H9 (cell line): Measurements from ENCODE around the gene ZNF165. TPM values are rescaled to one million over a fixed set of nuclear protein-coding genes. Genes with fewer than 3 reads are reported as not detected.

Experiments used
- DNase-seq: peaks from one replicate; pipeline ENCODE4 v3.0.0-alpha.2; 2017
- H2AFZ ChIP-seq: one replicate; pipeline ENCODE4 v1.6.1; 2013; ENCODE audit warnings: mild to moderate bottlenecking, low read length, control low read depth, moderate library complexity
- H2AK5ac ChIP-seq: 2 replicates; pipeline ENCODE4 v1.6.1; 2013; ENCODE audit warnings: low read length, control low read depth, mixed read lengths; ENCODE audit not compliant: insufficient read length
- H2BK120ac ChIP-seq: one replicate; pipeline ENCODE4 v1.6.1; 2013; ENCODE audit warnings: low read depth, mild to moderate bottlenecking, low read length, control low read depth, inconsistent platforms; ENCODE audit not compliant: poor library complexity, severe bottlenecking
- H2BK12ac ChIP-seq: 2 replicates; pipeline ENCODE4 v1.6.1; 2013; ENCODE audit warnings: low read length, control low read depth, mixed read lengths, low read depth; ENCODE audit not compliant: insufficient read length
- H2BK15ac ChIP-seq: 2 replicates; pipeline ENCODE4 v1.6.1; 2013; ENCODE audit warnings: low read depth, low read length, control low read depth
- H2BK20ac ChIP-seq: one replicate; pipeline ENCODE4 v1.6.1; 2013; ENCODE audit warnings: low read depth, mild to moderate bottlenecking, low read length, control low read depth, inconsistent platforms; ENCODE audit not compliant: poor library complexity, severe bottlenecking
- H2BK5ac ChIP-seq: 2 replicates; pipeline ENCODE4 v1.6.1; 2013; ENCODE audit warnings: low read length, control low read depth, mixed read lengths; ENCODE audit not compliant: insufficient read length
- H3K14ac ChIP-seq: 2 replicates; pipeline ENCODE4 v1.6.1; 2013; ENCODE audit warnings: low read length, control low read depth; ENCODE audit not compliant: insufficient read depth
- H3K18ac ChIP-seq: 2 replicates; pipeline ENCODE4 v1.6.1; 2013; ENCODE audit warnings: low read depth, mild to moderate bottlenecking, mixed read lengths, low read length, control low read depth; ENCODE audit not compliant: insufficient read length
- H3K23ac ChIP-seq: 2 replicates; pipeline ENCODE4 v1.6.1; 2013; ENCODE audit warnings: low read length, control low read depth, mixed read lengths, low read depth; ENCODE audit not compliant: insufficient read length
- H3K23me2 ChIP-seq: 2 replicates; pipeline ENCODE4 v1.6.1; 2013; ENCODE audit warnings: low read depth, mild to moderate bottlenecking, mixed read lengths, low read length, control low read depth; ENCODE audit not compliant: insufficient read length, poor library complexity, severe bottlenecking
- H3K27ac ChIP-seq: 2 replicates; pipeline ENCODE4 v1.5.1; 2013; ENCODE audit warnings: low read length, control low read depth, mixed read lengths, low read depth; ENCODE audit not compliant: insufficient read length
- H3K27me3 ChIP-seq: 2 replicates; pipeline ENCODE4 v1.6.1; 2013; ENCODE audit warnings: low read length, control low read depth, inconsistent platforms; ENCODE audit not compliant: insufficient read depth
- H3K4ac ChIP-seq: 2 replicates; pipeline ENCODE4 v1.6.1; 2013; ENCODE audit warnings: low read depth, mild to moderate bottlenecking, control low read depth, inconsistent platforms, low read length, moderate library complexity
- H3K4me1 ChIP-seq: 2 replicates; pipeline ENCODE4 v1.6.1; 2013; ENCODE audit warnings: low read length, control low read depth, inconsistent platforms; ENCODE audit not compliant: insufficient read depth
- H3K4me2 ChIP-seq: 2 replicates; pipeline ENCODE4 v1.6.1; 2013; ENCODE audit warnings: low read length, control low read depth, mixed read lengths; ENCODE audit not compliant: insufficient read length, insufficient read depth
- H3K56ac ChIP-seq: 2 replicates; pipeline ENCODE4 v1.6.1; 2013; ENCODE audit warnings: low read depth, mild to moderate bottlenecking, mixed read lengths, low read length, control low read depth; ENCODE audit not compliant: insufficient read length
- H3K79me1 ChIP-seq: 2 replicates; pipeline ENCODE4 v1.6.1; 2013; ENCODE audit warnings: low read depth, mild to moderate bottlenecking, moderate library complexity, low read length, control low read depth, inconsistent platforms; ENCODE audit not compliant: insufficient read depth, poor library complexity, severe bottlenecking
- H3K79me2 ChIP-seq: 2 replicates; pipeline ENCODE4 v1.6.1; 2013; ENCODE audit warnings: low read length, control low read depth, inconsistent platforms; ENCODE audit not compliant: insufficient read depth
- H3K9ac ChIP-seq: 2 replicates; pipeline ENCODE4 v1.6.1; 2013; ENCODE audit warnings: low read length, control low read depth, mixed read lengths; ENCODE audit not compliant: insufficient read length; ENCODE audit errors: extremely low read depth
- H3K9me3 ChIP-seq: one replicate; pipeline ENCODE4 v1.6.1; 2013; ENCODE audit warnings: low read depth, low read length, inconsistent platforms; ENCODE audit not compliant: control insufficient read depth
- H3T11ph ChIP-seq: one replicate; pipeline ENCODE4 v1.6.1; 2013; ENCODE audit warnings: mild to moderate bottlenecking, low read length, control low read depth, inconsistent platforms
- H4K20me1 ChIP-seq: one replicate; pipeline ENCODE4 v1.6.1; 2013; ENCODE audit not compliant: control insufficient read depth, insufficient read length, insufficient read depth
- H4K5ac ChIP-seq: 2 replicates; pipeline ENCODE4 v1.6.1; 2013; ENCODE audit warnings: low read depth, mild to moderate bottlenecking, mixed read lengths, low read length, control low read depth; ENCODE audit not compliant: insufficient read length
- H4K8ac ChIP-seq: replicated peaks from 2 replicates; pipeline ENCODE4 v1.6.1; 2013; ENCODE audit warnings: low read length, control low read depth, mixed read lengths, low read depth; ENCODE audit not compliant: insufficient read length
- H4K91ac ChIP-seq: 2 replicates; pipeline ENCODE4 v1.6.1; 2013; ENCODE audit warnings: low read depth, mild to moderate bottlenecking, moderate library complexity, mixed read lengths, low read length, control low read depth; ENCODE audit not compliant: insufficient read length
- H3K27ac Mint-ChIP-seq, 3 experiments: 2 replicates in 2 of 3; 3 replicates in 1 of 3; pipeline ENCODE4 v1.8.0; 2020 to 2021; ENCODE audit warnings: mixed read lengths in 3 of 3, mild to moderate bottlenecking in 1 of 3, moderate library complexity in 1 of 3
- H3K27me3 Mint-ChIP-seq: 2 replicates; pipeline ENCODE4 v1.8.0; 2021; ENCODE audit warnings: low read depth, mild to moderate bottlenecking, moderate library complexity, mixed read lengths
- H3K36me3 Mint-ChIP-seq, 3 experiments: 2 replicates in 2 of 3; 3 replicates in 1 of 3; pipeline ENCODE4 v1.8.0; 2020 to 2021; ENCODE audit warnings: low read depth in 3 of 3, mixed read lengths in 3 of 3; ENCODE audit not compliant: insufficient read depth in 1 of 3
- H3K4me1 Mint-ChIP-seq, 2 experiments: 2 replicates each; pipeline ENCODE4 v1.8.0; 2020; ENCODE audit warnings: mixed read lengths in 2 of 2
- H3K4me3 Mint-ChIP-seq, 2 experiments: 2 replicates in 1 of 2; 3 replicates in 1 of 2; pipeline ENCODE4 v1.8.0; 2020 to 2021; ENCODE audit warnings: mild to moderate bottlenecking in 2 of 2, mixed read lengths in 2 of 2, moderate library complexity in 1 of 2
- H3K9me3 Mint-ChIP-seq, 2 experiments: 2 replicates in 1 of 2; 3 replicates in 1 of 2; pipeline ENCODE4 v1.8.0; 2020; ENCODE audit warnings: mild to moderate bottlenecking in 2 of 2, mixed read lengths in 2 of 2, moderate library complexity in 1 of 2
- total RNA-seq: library from RNA; stranded (reverse); gene quantifications from 2 replicates; pipeline ENCODE4 v1.2.1, GENCODE V29; 2021
- TF ChIP-seq, protein P1 (sequence below): fragments of 200-600 bp; sonication (generic); conservative IDR thresholded peaks from 3 replicates; pipeline ENCODE4 v1.8.0; 2021; ENCODE audit warnings: antibody characterized with exemption, mild to moderate bottlenecking

ZNF165 gene
- total RNA-seq, 1 experiment from 2014 or later: 5.8 TPM

DNA sequence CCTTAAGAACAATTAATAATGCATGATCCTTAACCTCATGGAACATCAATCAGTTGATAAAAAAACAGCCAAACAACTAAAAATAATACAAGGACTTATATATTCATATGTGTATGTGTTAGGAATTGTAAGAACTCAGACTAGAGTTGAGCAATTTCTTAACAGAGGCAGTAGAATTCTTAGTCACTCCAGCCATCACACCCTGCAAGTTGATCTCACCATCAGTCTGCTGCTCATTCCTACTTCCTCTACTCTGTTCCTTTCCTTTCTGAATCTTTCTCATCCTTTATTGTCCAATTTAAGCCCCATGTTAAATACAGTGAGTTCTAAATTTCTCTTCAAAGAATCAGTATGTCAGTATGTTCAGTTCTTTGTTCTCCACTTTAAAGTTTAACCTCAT is 2.6 kb downstream of the ZNF165 start:
- no peak overlapping the region for H3K23ac ChIP-seq
- H4K91ac ChIP-seq: no peak overlapping the region
- H2BK5ac ChIP-seq: no peak overlapping the region
- no peak overlapping the region for H3K4ac ChIP-seq
- no peak overlapping the region for H2BK120ac ChIP-seq
- H3K4me2 ChIP-seq: no peak overlapping the region
- H3K79me2 ChIP-seq: peaks cover 2% of the 10 kb centered on the region; the same call in 1 of the 2 replicates
- Mint-ChIP-seq H3K27me3 (no peaks in the 10 kb centered on the region), H3K4me1 (peaks cover 7% of the 10 kb centered on the region in 2 experiments), H3K9me3 (peaks cover 13 to 33% of the 10 kb centered on the region in 2 experiments), H3K27ac (no peak overlapping the region), H3K36me3 (peaks cover 43 to 51% (median 51%) of the 10 kb centered on the region in 3 experiments), H3K4me3 (peak overlapping the region in 1 of 2 experiments; percentile 8; a peak in 2 of 5 replicates)
- H3K18ac ChIP-seq: no peak overlapping the region
- H2AFZ ChIP-seq: no peak overlapping the region
- H3K56ac ChIP-seq: no peak overlapping the region
- no peak overlapping the region for H2AK5ac ChIP-seq
- no peaks in the 10 kb centered on the region for H4K20me1 ChIP-seq
- no peak overlapping the region for H3K14ac ChIP-seq
- H3K79me1 ChIP-seq: no peaks in the 10 kb centered on the region
- TF ChIP-seq, protein P1, sequence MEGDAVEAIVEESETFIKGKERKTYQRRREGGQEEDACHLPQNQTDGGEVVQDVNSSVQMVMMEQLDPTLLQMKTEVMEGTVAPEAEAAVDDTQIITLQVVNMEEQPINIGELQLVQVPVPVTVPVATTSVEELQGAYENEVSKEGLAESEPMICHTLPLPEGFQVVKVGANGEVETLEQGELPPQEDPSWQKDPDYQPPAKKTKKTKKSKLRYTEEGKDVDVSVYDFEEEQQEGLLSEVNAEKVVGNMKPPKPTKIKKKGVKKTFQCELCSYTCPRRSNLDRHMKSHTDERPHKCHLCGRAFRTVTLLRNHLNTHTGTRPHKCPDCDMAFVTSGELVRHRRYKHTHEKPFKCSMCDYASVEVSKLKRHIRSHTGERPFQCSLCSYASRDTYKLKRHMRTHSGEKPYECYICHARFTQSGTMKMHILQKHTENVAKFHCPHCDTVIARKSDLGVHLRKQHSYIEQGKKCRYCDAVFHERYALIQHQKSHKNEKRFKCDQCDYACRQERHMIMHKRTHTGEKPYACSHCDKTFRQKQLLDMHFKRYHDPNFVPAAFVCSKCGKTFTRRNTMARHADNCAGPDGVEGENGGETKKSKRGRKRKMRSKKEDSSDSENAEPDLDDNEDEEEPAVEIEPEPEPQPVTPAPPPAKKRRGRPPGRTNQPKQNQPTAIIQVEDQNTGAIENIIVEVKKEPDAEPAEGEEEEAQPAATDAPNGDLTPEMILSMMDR: no peak
- H2BK12ac ChIP-seq: no peak overlapping the region
- H3K27ac ChIP-seq: no peak overlapping the region
- no peak overlapping the region for H3T11ph ChIP-seq
- H4K8ac ChIP-seq: no peak overlapping the region
- H2BK20ac ChIP-seq: no peak overlapping the region
- H2BK15ac ChIP-seq: no peak overlapping the region
- H3K27me3 ChIP-seq: no peaks in the 10 kb centered on the region
- H3K9ac ChIP-seq: no peak overlapping the region
- H3K23me2 ChIP-seq: no peaks in the 10 kb centered on the region
- DNase-seq: no peak
- H4K5ac ChIP-seq: no peak overlapping the region
- H3K9me3 ChIP-seq: peaks cover 8% of the 10 kb centered on the region
- H3K4me1 ChIP-seq: no peaks in the 10 kb centered on the region
